GM08714 (cell line): ENCODE data around the gene ABCG8.

Experiments
- H3K4me3 ChIP-seq: fragments of 200-500 bp; sonication (Bioruptor generic); 2 replicates; pipeline ENCODE4 v1.5.1; 2014; ENCODE audit warnings: mild to moderate bottlenecking, low read length, inconsistent platforms
- ZNF274 ChIP-seq: IDR thresholded peaks from 2 replicates; pipeline ENCODE4 v1.6.1; 2012; ENCODE audit warnings: mild to moderate bottlenecking, low read depth, low read length

ABCG8 gene

GRCh38 chr2:43877782-43878464, 39.2 kb downstream of the ABCG8 start:
- no peak for TF ChIP-seq ZNF274
- no peak overlapping the region for H3K4me3 ChIP-seq

- H3K4me3 ChIP-seq: no peak overlapping the region
- no peak for TF ChIP-seq ZNF274
These were observed 40.5 kb downstream of the ABCG8 start for GRCh38 chr2:43879261-43879660.

- no peak overlapping the region for H3K4me3 ChIP-seq
- no peak for TF ChIP-seq ZNF274
These were observed 41.7 kb downstream of the ABCG8 start for GRCh38 chr2:43880471-43880870.

GRCh38 chr2:43880952-43881351, 42.2 kb downstream of the ABCG8 start:
- no peak for TF ChIP-seq ZNF274
- no peak overlapping the region for H3K4me3 ChIP-seq

- no peak overlapping the region for H3K4me3 ChIP-seq
- no peak for TF ChIP-seq ZNF274
These were observed 43.5 kb downstream of the ABCG8 start for GRCh38 chr2:43882312-43882711.

- no peak overlapping the region for H3K4me3 ChIP-seq
- no peak for TF ChIP-seq ZNF274
These were observed 45.9 kb downstream of the ABCG8 start for GRCh38 chr2:43884689-43885088.

- TF ChIP-seq ZNF274: no peak
These were observed 46.4 kb downstream of the ABCG8 start for GRCh38 chr2:43885132-43885632.

GRCh38 chr2:43887176-43887575, 48.4 kb downstream of the ABCG8 start:
- no peak overlapping the region for H3K4me3 ChIP-seq
- no peak for TF ChIP-seq ZNF274

More at GRCh38 chr2:43885132-43885632, 46.4 kb downstream of the ABCG8 start:
- H3K4me3 ChIP-seq: no peak overlapping the region

- H3K4me3 ChIP-seq: no peak overlapping the region
- TF ChIP-seq ZNF274: no peak
These were observed 50.6 kb downstream of the ABCG8 start for GRCh38 chr2:43889416-43889815.

- H3K4me3 ChIP-seq: no peak overlapping the region
- no peak for TF ChIP-seq ZNF274
These were observed 52.1 kb downstream of the ABCG8 start for GRCh38 chr2:43890855-43891254.

GRCh38 chr2:43894743-43895142, 56.0 kb downstream of the ABCG8 start:
- no peak overlapping the region for H3K4me3 ChIP-seq
- TF ChIP-seq ZNF274: no peak

- H3K4me3 ChIP-seq: no peak overlapping the region
- TF ChIP-seq ZNF274: no peak
These were observed 58.1 kb downstream of the ABCG8 start for GRCh38 chr2:43896906-43897305.

GRCh38 chr2:43897492-43897891, 58.7 kb downstream of the ABCG8 start:
- TF ChIP-seq ZNF274: no peak
- H3K4me3 ChIP-seq: no peak overlapping the region

GRCh38 chr2:43898134-43898837, 59.5 kb downstream of the ABCG8 start:
- no peak for TF ChIP-seq ZNF274
- H3K4me3 ChIP-seq: no peak overlapping the region

GRCh38 chr2:43898838-43899346, 60.1 kb downstream of the ABCG8 start:
- TF ChIP-seq ZNF274: no peak
- H3K4me3 ChIP-seq: no peak overlapping the region
